HFFc6 (cell line): Measurements from ENCODE around the gene BNIP3. TPM values are rescaled to one million over a fixed set of nuclear protein-coding genes. Genes with fewer than 3 reads are reported as not detected.

Source experiments
- DNase-seq: peaks from one replicate; pipeline ENCODE4 v3.0.0-alpha.2; 2018
- H3K27ac Mint-ChIP-seq: 2 replicates; pipeline ENCODE4 v1.8.0; 2020; ENCODE audit warnings: mild to moderate bottlenecking, mixed read lengths
- H3K27me3 Mint-ChIP-seq: 2 replicates; pipeline ENCODE4 v1.8.0; 2021; ENCODE audit warnings: mild to moderate bottlenecking, moderate library complexity, mixed read lengths; ENCODE audit not compliant: insufficient read depth
- H3K36me3 Mint-ChIP-seq: 2 replicates; pipeline ENCODE4 v1.8.0; 2021; ENCODE audit warnings: low read depth, mixed read lengths
- H3K4me1 Mint-ChIP-seq: 2 replicates; pipeline ENCODE4 v1.8.0; 2020; ENCODE audit warnings: low read depth, mixed read lengths
- H3K4me3 Mint-ChIP-seq: 2 replicates; pipeline ENCODE4 v1.8.0; 2020; ENCODE audit warnings: mild to moderate bottlenecking, moderate library complexity, mixed read lengths
- H3K9me3 Mint-ChIP-seq: 2 replicates; pipeline ENCODE4 v1.8.0; 2020; ENCODE audit warnings: mild to moderate bottlenecking, mixed read lengths
- CTCF ChIP-seq: fragments of 200-600 bp; sonication (generic); IDR thresholded peaks from 2 replicates; pipeline ENCODE4 v1.5.0; 2021; ENCODE audit warnings: antibody characterized with exemption, mild to moderate bottlenecking
- long read RNA-seq: library from polyadenylated mRNA; unstranded; transcript quantifications from one replicate; pipeline ENCODE4 v2.0.0, GENCODE V29; 2019
- total RNA-seq, 6 experiments: library from RNA; stranded (reverse); fragmentation: NEBNext Ultra II Directional; extraction: Animal tissue kit (Norgen Biotek cat#: 25700); gene quantifications; 2 replicates in 1 of 6; 3 replicates in 5 of 6; pipeline ENCODE4 v1.2.3, GENCODE V29; 2021

Gene BNIP3
- 100 to 1,000 TPM in 1 of 6 experiments, 10 to 100 TPM in 5; 71.0 to 107 (median 78.3) TPM for total RNA-seq
- long read RNA-seq, transcript BNIP3-201 (6 exons, 2,861 nt): major isoform, 304 of 327 reads
- long read RNA-seq, partial matches to known transcripts: 17 of 327 reads
- long read RNA-seq, other reads (novel, unspliced or antisense): 2 of 327 reads

- TF ChIP-seq CTCF: peak; percentile 51
- Mint-ChIP-seq H3K9me3 (no peaks in the 10 kb centered on the region), H3K4me1 (peaks cover 46% of the 10 kb centered on the region), H3K27ac (peak within 1 kb of the TSS; percentile 86), H3K36me3 (peaks cover 23% of the 10 kb centered on the region; the same call in 1 of the 2 replicates), H3K4me3 (peak within 1 kb of the TSS; percentile 98), H3K27me3 (no peaks in the 10 kb centered on the region)
- peak; percentile 91 for DNase-seq
Observed at GRCh38 chr10:131981429-131982184, at the start of gene BNIP3. Gene BNIP3, minus strand, starts transcription at chr10:131981923. Its CDS starts 117 bp downstream, at chr10:131981806.

GRCh38 chr10:132030898-132031463 lies 49.3 kb upstream of the BNIP3 start:
- Mint-ChIP-seq H3K27ac (no peak overlapping the region), H3K27me3 (peaks cover 61% of the 10 kb centered on the region), H3K36me3 (no peaks in the 10 kb centered on the region), H3K9me3 (no peaks in the 10 kb centered on the region), H3K4me1 (peaks cover 11% of the 10 kb centered on the region), H3K4me3 (no peak overlapping the region)
- DNase-seq: no peak
- TF ChIP-seq CTCF: no peak

GRCh38 chr10:132028706-132029105 lies 47.0 kb upstream of the BNIP3 start:
- DNase-seq: no peak
- Mint-ChIP-seq H3K36me3 (no peaks in the 10 kb centered on the region), H3K27me3 (peaks cover 58% of the 10 kb centered on the region), H3K4me1 (peaks cover 11% of the 10 kb centered on the region), H3K4me3 (no peak overlapping the region), H3K27ac (no peak overlapping the region), H3K9me3 (no peaks in the 10 kb centered on the region)
- TF ChIP-seq CTCF: no peak

- no peaks in the 10 kb centered on the region for H3K9me3 Mint-ChIP-seq
- no peak for TF ChIP-seq CTCF
- H3K27ac Mint-ChIP-seq: no peak overlapping the region
- H3K4me1 Mint-ChIP-seq: peaks cover 20% of the 10 kb centered on the region
- peak; percentile 40 for DNase-seq
- no peak overlapping the region for H3K4me3 Mint-ChIP-seq
- H3K36me3 Mint-ChIP-seq: no peaks in the 10 kb centered on the region
- H3K27me3 Mint-ChIP-seq: peaks cover 59% of the 10 kb centered on the region
Observed at GRCh38 chr10:132027423-132027983, 45.8 kb upstream of the BNIP3 start.

GRCh38 chr10:132023092-132023811 lies 41.5 kb upstream of the BNIP3 start:
- Mint-ChIP-seq H3K27ac (no peak overlapping the region), H3K9me3 (no peaks in the 10 kb centered on the region), H3K4me3 (peak overlapping the region; percentile 50; the same call in 1 of the 2 replicates), H3K27me3 (peaks cover 38% of the 10 kb centered on the region), H3K36me3 (no peaks in the 10 kb centered on the region), H3K4me1 (peaks cover 20% of the 10 kb centered on the region)
- DNase-seq: peak; percentile 59
- TF ChIP-seq CTCF: peak; percentile 90
